ENCODE data around the gene PMIS2. TPM values are rescaled to one million over a fixed set of nuclear protein-coding genes. Genes with fewer than 3 reads are reported as not detected.
A peak's percentile ranks its signal among the peaks of the same experiment; 100 is the strongest.

The PMIS2 gene
- polyA plus RNA-seq (ENCODE audit: insufficient read length): not detected

GRCh38 chr19:35585848-35586247 is at the start of gene PMIS2:
PMIS2 (plus strand) TSS chr19:35586173; CDS start chr19:35586260, 87 bp downstream.
- no peak for DNase-seq (ENCODE audit: low read depth)

GRCh38 chr19:35539314-35539713 is 46.7 kb upstream of the PMIS2 start:
- no peak for DNase-seq (ENCODE audit: low read depth)

GRCh38 chr19:35539850-35540249 is 46.1 kb upstream of the PMIS2 start:
- DNase-seq (ENCODE audit: low read depth): no peak

- no peak for DNase-seq (ENCODE audit: low read depth)
Measured at GRCh38 chr19:35540356-35540927, 45.5 kb upstream of the PMIS2 start.

GRCh38 chr19:35542209-35542608 is 43.8 kb upstream of the PMIS2 start:
- DNase-seq (ENCODE audit: low read depth): no peak

GRCh38 chr19:35543280-35544109 is 42.5 kb upstream of the PMIS2 start:
- no peak for DNase-seq (ENCODE audit: low read depth)

- DNase-seq (ENCODE audit: low read depth): no peak
Measured at GRCh38 chr19:35544110-35544802, 41.7 kb upstream of the PMIS2 start.

GRCh38 chr19:35545001-35545854 is 40.7 kb upstream of the PMIS2 start, which contains the start of gene TMEM147:
TMEM147 (plus strand) TSS chr19:35545626; CDS start chr19:35545740, 114 bp downstream.
- peak; percentile 58 for DNase-seq (ENCODE audit: low read depth)

- no peak for DNase-seq (ENCODE audit: low read depth)
Measured at GRCh38 chr19:35545855-35546381, 40.1 kb upstream of the PMIS2 start.

- DNase-seq (ENCODE audit: low read depth): no peak
Measured at GRCh38 chr19:35546532-35546931, 39.4 kb upstream of the PMIS2 start.

GRCh38 chr19:35549174-35549788 is 36.7 kb upstream of the PMIS2 start:
- DNase-seq (ENCODE audit: low read depth): no peak

GRCh38 chr19:35549879-35550523 is 36.0 kb upstream of the PMIS2 start:
- DNase-seq (ENCODE audit: low read depth): no peak

- no peak for DNase-seq (ENCODE audit: low read depth)
Measured at GRCh38 chr19:35551091-35551810, 34.7 kb upstream of the PMIS2 start.

- no peak for DNase-seq (ENCODE audit: low read depth)
Measured at GRCh38 chr19:35552534-35553384, 33.2 kb upstream of the PMIS2 start.

- no peak for DNase-seq (ENCODE audit: low read depth)
Measured at GRCh38 chr19:35553385-35554000, 32.5 kb upstream of the PMIS2 start.

- DNase-seq (ENCODE audit: low read depth): no peak
Measured at GRCh38 chr19:35554076-35554475, 31.9 kb upstream of the PMIS2 start.

- no peak for DNase-seq (ENCODE audit: low read depth)
Measured at GRCh38 chr19:35555301-35556005, 30.5 kb upstream of the PMIS2 start.
